AG10803 (cell line): ENCODE results near the gene RBKS.
"Not testable (repeated sequence)": the region's sequence is repeated elsewhere in the genome, so short reads cannot be mapped to it uniquely, and the experiment has no call there.

ENCODE experiments used
- DNase-seq: peaks from one replicate; pipeline ENCODE4 v3.0.0; 2010; ENCODE audit warnings: low read depth
- H3K4me3 ChIP-seq: 2 replicates; pipeline ENCODE4 v1.5.1; 2011; ENCODE audit warnings: mild to moderate bottlenecking, low read length, control low read depth
- TF ChIP-seq, protein P1 (sequence below): conservative IDR thresholded peaks from 2 replicates; pipeline ENCODE4 v1.5.1; 2011; ENCODE audit warnings: mild to moderate bottlenecking, low read length, control low read depth, inconsistent platforms

Gene RBKS

DNA sequence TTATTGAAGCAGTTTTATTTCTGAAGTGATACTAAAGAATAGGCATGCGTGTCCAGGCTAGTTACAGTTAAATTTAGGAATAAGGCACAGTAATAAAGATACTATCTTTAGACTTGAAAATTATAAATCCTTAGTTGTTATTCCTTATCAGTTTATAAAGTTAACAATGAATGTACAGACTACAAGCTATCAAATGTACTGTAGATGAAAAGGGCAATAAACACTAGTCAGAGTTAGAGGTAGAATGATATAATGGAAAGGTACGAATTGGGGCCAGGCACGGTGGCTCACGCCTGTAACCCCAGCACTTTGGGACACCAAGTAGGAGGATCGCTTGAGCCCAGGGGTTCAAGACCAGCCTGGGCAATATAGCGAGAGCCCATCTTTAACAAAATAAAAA, 3.9 kb downstream of the RBKS start:
- H3K4me3 ChIP-seq, result no peak overlapping the region
- TF ChIP-seq, protein P1, sequence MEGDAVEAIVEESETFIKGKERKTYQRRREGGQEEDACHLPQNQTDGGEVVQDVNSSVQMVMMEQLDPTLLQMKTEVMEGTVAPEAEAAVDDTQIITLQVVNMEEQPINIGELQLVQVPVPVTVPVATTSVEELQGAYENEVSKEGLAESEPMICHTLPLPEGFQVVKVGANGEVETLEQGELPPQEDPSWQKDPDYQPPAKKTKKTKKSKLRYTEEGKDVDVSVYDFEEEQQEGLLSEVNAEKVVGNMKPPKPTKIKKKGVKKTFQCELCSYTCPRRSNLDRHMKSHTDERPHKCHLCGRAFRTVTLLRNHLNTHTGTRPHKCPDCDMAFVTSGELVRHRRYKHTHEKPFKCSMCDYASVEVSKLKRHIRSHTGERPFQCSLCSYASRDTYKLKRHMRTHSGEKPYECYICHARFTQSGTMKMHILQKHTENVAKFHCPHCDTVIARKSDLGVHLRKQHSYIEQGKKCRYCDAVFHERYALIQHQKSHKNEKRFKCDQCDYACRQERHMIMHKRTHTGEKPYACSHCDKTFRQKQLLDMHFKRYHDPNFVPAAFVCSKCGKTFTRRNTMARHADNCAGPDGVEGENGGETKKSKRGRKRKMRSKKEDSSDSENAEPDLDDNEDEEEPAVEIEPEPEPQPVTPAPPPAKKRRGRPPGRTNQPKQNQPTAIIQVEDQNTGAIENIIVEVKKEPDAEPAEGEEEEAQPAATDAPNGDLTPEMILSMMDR, result no peak
- no peak for DNase-seq

DNA sequence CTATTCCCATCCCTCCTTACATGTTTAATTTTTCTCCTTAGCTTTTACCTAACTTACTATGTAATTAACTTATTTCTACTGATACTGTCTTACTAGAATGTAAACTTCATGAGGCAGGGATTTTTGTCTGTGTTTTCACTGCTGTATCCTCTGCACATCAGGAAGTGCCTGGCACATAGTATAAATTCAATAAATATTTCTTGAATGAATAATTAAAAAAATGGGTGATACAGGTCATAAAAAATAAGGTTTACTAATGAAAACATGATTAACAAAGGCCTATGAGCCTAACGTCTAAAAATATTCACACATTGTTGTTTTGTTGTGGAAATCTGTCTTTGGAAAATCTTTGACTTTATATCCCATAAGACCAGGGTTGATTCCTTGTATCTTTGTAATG, 4.5 kb downstream of the RBKS start:
- TF ChIP-seq, protein P1, result no peak
- DNase-seq, result peak; percentile 57
- H3K4me3 ChIP-seq, result no peak overlapping the region

DNA sequence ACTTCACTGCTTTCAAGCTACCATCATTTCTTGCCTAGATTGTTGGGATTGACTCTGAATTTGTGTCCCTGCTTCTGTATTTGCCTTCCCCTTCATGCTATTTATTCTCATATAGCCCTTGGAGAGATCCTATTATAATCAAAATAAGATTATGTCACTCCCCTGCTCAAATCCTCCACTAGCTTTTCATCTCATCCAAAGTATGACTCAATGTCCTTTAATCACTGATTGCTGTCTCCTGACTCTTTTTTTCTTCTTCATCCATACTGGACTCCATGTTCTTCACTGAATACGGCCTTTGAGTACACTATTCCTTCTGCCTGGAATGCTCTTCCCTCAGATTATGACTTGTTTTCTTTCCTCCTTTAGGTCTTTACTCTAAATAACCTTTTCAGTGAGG, 5.0 kb downstream of the RBKS start:
- no peak for DNase-seq
- no peak overlapping the region for H3K4me3 ChIP-seq
- TF ChIP-seq, protein P1, result no peak

DNA sequence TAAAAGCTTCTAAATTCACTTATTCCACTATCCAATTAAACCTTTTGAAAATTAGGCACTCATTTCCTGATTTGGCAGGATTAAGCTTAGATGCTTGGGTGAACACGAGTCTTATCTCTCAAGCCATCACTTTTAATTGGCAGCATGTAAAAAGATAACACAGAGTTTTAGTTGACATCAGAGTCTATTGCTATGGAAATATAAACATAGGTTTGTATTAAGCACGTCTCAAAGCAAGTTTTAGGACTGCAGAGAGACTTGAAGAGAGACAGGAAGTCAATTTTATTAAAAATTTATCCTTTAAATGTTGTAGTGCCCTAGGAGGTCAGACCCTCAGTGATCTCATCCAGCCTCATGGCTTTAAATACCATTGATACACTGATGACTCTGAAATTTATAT, 5.6 kb downstream of the RBKS start:
- DNase-seq, result no peak
- TF ChIP-seq, protein P1, result no peak
- H3K4me3 ChIP-seq, result no peak overlapping the region

DNA sequence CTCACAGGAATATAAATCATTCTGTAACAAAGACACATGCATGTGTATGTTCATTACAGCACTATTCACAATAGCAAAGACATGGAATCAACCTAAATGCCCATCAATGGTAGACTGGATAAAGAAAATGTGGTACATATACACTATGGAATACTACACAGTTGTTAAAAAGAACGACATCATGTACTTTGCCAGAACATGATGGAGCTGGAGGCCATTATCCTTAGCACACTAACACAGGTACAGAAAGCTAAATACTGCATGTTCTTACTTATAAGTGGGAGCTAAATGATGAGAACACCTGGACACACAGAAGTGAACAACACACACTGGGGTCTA, 7.6 kb downstream of the RBKS start:
- DNase-seq, H3K4me3 ChIP-seq: not testable (repeated sequence)

DNA sequence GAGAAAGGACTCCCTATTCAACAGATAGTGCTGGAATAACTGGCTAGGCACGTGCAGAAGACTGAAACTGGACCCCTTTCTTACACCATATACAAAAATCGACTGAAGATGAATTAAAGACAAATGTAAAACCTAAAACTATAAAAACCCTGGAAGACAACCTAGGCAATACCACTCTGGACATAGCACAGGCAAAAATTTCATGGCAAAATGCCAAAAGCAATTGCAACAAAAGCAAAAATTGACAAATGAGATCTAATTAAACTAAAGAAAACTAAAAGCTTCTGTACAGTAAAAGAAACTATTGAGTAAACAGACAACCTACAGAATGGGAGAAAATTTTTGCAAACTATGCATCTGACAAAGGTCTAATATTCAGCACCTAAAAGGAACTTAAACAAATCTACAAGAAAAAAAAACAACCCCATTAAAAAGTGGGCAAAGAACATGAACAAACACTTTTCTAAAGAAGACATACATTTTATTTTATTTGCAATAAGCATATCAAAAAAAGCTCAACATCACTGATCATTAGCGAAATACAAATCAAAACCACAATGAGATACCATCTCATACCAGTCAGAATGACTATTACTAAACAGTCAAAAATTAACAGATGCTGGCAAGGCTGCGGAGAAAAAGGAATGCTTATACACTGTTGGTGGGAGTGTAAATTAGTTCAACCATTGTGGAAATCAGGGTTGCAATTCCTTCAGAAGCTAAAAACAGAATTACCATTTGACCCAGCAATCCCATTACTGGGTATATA, 8.2 kb downstream of the RBKS start:
- peak; percentile 25 for DNase-seq

DNA sequence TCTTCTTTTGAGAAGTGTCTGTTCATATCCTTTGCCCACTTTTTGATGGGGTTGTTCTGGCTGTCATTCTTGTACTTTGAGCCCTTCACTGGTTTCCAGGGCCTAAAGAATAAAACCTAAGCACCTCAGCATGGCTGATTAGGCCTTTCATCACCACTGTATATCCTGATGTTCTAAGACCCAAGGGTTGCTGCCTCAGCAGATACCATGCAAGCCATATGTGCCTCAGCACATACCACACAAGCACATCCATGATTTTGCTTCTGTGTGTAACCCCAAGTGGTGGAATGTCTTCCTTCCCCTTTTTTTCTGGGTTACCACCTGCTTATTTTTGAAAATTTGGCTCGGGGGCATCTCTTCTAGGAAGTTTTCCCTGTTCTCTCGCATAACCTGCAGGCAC, 11.4 kb downstream of the RBKS start:
- H3K4me3 ChIP-seq, result no peak overlapping the region
- DNase-seq, result no peak
- TF ChIP-seq, protein P1, result no peak

More for the DNA sequence above, 8.2 kb downstream of the RBKS start:
- H3K4me3 ChIP-seq, result not testable (repeated sequence)

DNA sequence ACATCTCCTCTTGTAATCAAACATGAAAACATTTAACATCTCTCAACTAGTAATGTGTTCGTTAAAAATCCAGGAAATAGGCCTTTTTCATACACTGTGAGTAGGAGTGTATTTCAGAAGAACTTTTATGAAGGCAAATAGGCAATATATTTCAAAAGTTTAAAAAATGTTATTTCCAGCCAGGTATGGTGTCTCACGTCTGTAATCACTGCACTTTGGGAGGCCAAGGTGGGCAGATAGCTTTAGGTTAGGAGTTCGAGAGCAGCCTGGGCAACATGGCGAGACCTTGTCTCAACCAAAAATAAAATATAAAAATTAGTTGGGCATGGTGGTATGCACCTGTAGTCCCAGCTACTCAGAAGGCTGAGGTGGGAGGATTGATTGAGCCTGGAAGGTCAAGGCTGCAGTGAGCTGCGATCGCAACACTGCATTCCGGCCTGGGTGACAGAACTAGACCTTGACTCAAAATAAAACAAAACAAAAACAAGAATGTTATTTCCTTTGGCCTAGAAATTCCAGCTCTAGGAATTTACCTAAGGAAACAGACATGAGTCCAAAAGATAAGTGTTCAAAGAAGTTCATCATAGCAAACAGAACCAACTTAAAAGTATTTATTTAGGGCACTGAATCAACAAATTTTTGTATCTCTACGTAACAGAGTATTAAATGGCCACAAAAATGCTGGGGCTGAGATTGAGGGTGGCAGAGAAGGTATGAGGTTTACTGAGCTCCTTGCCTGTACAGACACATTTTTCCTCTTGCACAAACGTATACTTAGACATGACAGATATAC, 14.9 kb downstream of the RBKS start:
- TF ChIP-seq, protein P1, result no peak
- no peak for DNase-seq
- no peak overlapping the region for H3K4me3 ChIP-seq
